Calu3 (cell line): ENCODE data around the gene NCKAP5. TPM values are rescaled to one million over a fixed set of nuclear protein-coding genes. Genes with fewer than 3 reads are reported as not detected.

Experiments used
- BruUV-seq: library from RNA; stranded (reverse); fragments of 400-500 nt; replicated peaks from 2 replicates; lab custom pipeline; 2021; lab: Mats Ljungman, UMichigan
- CTCF ChIA-PET: fragments of 300-600 bp; sonication (Branson Sonifier 250); formaldehyde crosslinking; loops from one replicate; lab custom pipeline; 2022; ENCODE audit warnings: antibody characterized with exemption; lab: Charles Lee
- DNase-seq: peaks from one replicate; pipeline ENCODE4 v3.0.0; 2022
- H3K27ac Mint-ChIP-seq: one replicate; pipeline ENCODE4 v1.8.0; 2022; ENCODE audit warnings: mixed read lengths; ENCODE audit not compliant: unreplicated experiment
- H3K27me3 Mint-ChIP-seq: one replicate; pipeline ENCODE4 v1.8.0; 2022; ENCODE audit warnings: mixed read lengths; ENCODE audit not compliant: unreplicated experiment
- H3K36me3 Mint-ChIP-seq: one replicate; pipeline ENCODE4 v1.8.0; 2022; ENCODE audit warnings: mild to moderate bottlenecking, moderate library complexity, mixed read lengths; ENCODE audit not compliant: insufficient read depth, unreplicated experiment
- H3K4me1 Mint-ChIP-seq: one replicate; pipeline ENCODE4 v1.8.0; 2022; ENCODE audit warnings: mild to moderate bottlenecking, low read depth, mixed read lengths; ENCODE audit not compliant: unreplicated experiment
- H3K4me3 Mint-ChIP-seq: one replicate; pipeline ENCODE4 v1.8.0; 2022; ENCODE audit warnings: mild to moderate bottlenecking, low read depth, moderate library complexity, mixed read lengths; ENCODE audit not compliant: unreplicated experiment
- H3K9me3 Mint-ChIP-seq: one replicate; pipeline ENCODE4 v1.8.0; 2022; ENCODE audit warnings: low read depth, mixed read lengths; ENCODE audit not compliant: unreplicated experiment
- CTCF ChIP-seq: fragments of 200-600 bp; IDR thresholded peaks from one replicate; pipeline ENCODE4 v1.8.0; 2022; ENCODE audit warnings: antibody characterized with exemption; ENCODE audit not compliant: unreplicated experiment
- intact Hi-C: fragments of 100-400 bp; cut with micrococcal nuclease; formaldehyde crosslinking; loops from one replicate; pipeline ENCODE4 v1.10.0; 2022; ENCODE audit not compliant: unreplicated experiment
- total RNA-seq: library from RNA; stranded (reverse); gene quantifications from 2 replicates; pipeline ENCODE4 v1.2.3, GENCODE V29; 2022

Gene NCKAP5
- total RNA-seq, 1 experiment from 2014 or later = 2.2 TPM

GRCh38 chr2:133221398-133221797 lies 346.9 kb downstream of the NCKAP5 start:
- Mint-ChIP-seq H3K4me1 (no peaks in the 10 kb centered on the region), H3K27ac (no peak overlapping the region), H3K36me3 (no peaks in the 10 kb centered on the region), H3K27me3 (no peaks in the 10 kb centered on the region), H3K4me3 (no peak overlapping the region), H3K9me3 (no peaks in the 10 kb centered on the region)
- CTCF ChIA-PET = no interaction called here
- BruUV-seq = no TSS peak
- intact Hi-C loops = no loop called here
- DNase-seq = no peak
- TF ChIP-seq CTCF = no peak

GRCh38 chr2:133218204-133218603 lies 350.1 kb downstream of the NCKAP5 start:
- Mint-ChIP-seq H3K9me3 (no peaks in the 10 kb centered on the region), H3K4me3 (no peak overlapping the region), H3K36me3 (no peaks in the 10 kb centered on the region), H3K27ac (no peak overlapping the region), H3K27me3 (no peaks in the 10 kb centered on the region), H3K4me1 (peaks cover 7% of the 10 kb centered on the region)
- BruUV-seq = no TSS peak
- no peak for TF ChIP-seq CTCF
- no peak for DNase-seq
- intact Hi-C loops = no loop called here
- CTCF ChIA-PET = no interaction called here

- Mint-ChIP-seq H3K27ac (no peak overlapping the region), H3K36me3 (no peaks in the 10 kb centered on the region), H3K4me1 (peaks cover 13% of the 10 kb centered on the region), H3K4me3 (no peak overlapping the region), H3K27me3 (no peaks in the 10 kb centered on the region), H3K9me3 (no peaks in the 10 kb centered on the region)
- intact Hi-C loops = no loop called here
- CTCF ChIA-PET = no interaction called here
- no peak for TF ChIP-seq CTCF
- no TSS peak for BruUV-seq
- DNase-seq = no peak
Observed at GRCh38 chr2:133215477-133215876, 352.8 kb downstream of the NCKAP5 start.

GRCh38 chr2:133213651-133214050 lies 354.6 kb downstream of the NCKAP5 start:
- Mint-ChIP-seq H3K36me3 (no peaks in the 10 kb centered on the region), H3K4me3 (no peak overlapping the region), H3K4me1 (peaks cover 13% of the 10 kb centered on the region), H3K27ac (no peak overlapping the region), H3K9me3 (no peaks in the 10 kb centered on the region), H3K27me3 (no peaks in the 10 kb centered on the region)
- intact Hi-C loops = no loop called here
- CTCF ChIA-PET = interaction anchor here (0.6 kb wide), 1 partner anchor 54 kb away, joined by 3 read pairs; no protein-coding TSS in a partner anchor
- TF ChIP-seq CTCF = no peak
- DNase-seq = no peak
- BruUV-seq = no TSS peak
